Brain microvascular endothelial cell (primary cell): ENCODE measurements around the gene FGF7.

Source experiments
- DNase-seq: peaks from one replicate; pipeline ENCODE4 v3.0.0-alpha.2; 2020
- H3K27ac ChIP-seq: fragments of 250-450 bp; sonication (Bioruptor Pico); 2 replicates; pipeline ENCODE4 v1.5.1; 2020; ENCODE audit warnings: mild to moderate bottlenecking, moderate library complexity
- H3K27me3 ChIP-seq: fragments of 250-450 bp; sonication (Bioruptor Pico); replicated peaks from 2 replicates; pipeline ENCODE4 v1.5.1; 2020; ENCODE audit warnings: mild to moderate bottlenecking
- H3K36me3 ChIP-seq: fragments of 250-450 bp; sonication (Bioruptor Pico); replicated peaks from 2 replicates; pipeline ENCODE4 v1.5.1; 2020; ENCODE audit warnings: mild to moderate bottlenecking
- H3K4me3 ChIP-seq: 2 replicates; pipeline ENCODE4 v1.5.1; 2011; ENCODE audit warnings: low read depth, mild to moderate bottlenecking, control low read depth, low read length, moderate library complexity
- in situ Hi-C: cut with HindIII; loops from 2 replicates; pipeline ENCODE4 v1.10.0; 2017; ENCODE audit warnings: low sequenced_read_pairs, low pct_ligation_motif_present
- TF ChIP-seq, protein P1 (sequence below): IDR thresholded peaks from 2 replicates; pipeline ENCODE4 v1.5.1; 2011; ENCODE audit warnings: low read depth, mild to moderate bottlenecking, moderate library complexity, low read length, control low read depth, inconsistent platforms; ENCODE audit errors: missing control alignments

FGF7 gene

DNA sequence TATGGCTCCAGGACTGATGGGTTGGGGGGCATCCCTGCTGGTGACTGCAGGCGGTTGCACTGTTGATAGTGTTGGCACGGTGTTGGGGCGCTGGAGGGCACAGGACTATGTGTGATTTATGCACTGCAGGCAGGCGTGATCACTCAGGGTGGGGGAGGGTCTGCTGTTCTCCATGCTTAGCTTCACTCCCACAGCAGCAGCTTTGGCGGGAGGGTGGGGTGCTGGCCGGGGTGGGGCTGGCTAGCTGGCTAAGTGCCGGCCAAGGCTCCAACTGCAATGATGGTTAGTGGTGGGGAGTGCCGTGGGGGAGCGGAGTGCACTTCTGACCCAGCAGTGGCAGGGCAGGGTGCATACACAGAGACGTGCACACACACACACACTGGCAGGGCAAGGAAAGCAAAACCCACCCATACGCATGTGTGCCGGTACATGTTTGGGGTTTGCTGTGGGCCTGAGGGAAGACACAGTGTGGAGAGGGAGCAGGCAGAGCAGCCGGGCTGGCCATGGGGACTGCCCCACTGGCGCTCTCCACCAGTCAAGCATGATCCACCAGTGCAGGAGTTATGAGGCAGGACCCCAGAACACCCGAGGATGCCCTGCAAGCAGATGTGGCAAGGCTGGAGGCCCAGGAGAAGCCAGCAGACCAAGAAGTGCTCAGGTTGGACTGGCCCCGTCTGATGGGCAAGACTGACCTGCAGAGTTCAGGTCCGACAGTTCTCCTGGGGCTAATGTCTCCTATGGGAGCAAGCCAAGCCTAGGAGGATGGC lies 16.5 kb upstream of the FGF7 start:
- no peak for DNase-seq
- in situ Hi-C loops, result no loop called here
- Histone ChIP-seq H3K27me3 (no peaks in the 10 kb centered on the region), H3K27ac (no peak overlapping the region), H3K36me3 (no peaks in the 10 kb centered on the region), H3K4me3 (no peak overlapping the region)
- TF ChIP-seq, protein P1, sequence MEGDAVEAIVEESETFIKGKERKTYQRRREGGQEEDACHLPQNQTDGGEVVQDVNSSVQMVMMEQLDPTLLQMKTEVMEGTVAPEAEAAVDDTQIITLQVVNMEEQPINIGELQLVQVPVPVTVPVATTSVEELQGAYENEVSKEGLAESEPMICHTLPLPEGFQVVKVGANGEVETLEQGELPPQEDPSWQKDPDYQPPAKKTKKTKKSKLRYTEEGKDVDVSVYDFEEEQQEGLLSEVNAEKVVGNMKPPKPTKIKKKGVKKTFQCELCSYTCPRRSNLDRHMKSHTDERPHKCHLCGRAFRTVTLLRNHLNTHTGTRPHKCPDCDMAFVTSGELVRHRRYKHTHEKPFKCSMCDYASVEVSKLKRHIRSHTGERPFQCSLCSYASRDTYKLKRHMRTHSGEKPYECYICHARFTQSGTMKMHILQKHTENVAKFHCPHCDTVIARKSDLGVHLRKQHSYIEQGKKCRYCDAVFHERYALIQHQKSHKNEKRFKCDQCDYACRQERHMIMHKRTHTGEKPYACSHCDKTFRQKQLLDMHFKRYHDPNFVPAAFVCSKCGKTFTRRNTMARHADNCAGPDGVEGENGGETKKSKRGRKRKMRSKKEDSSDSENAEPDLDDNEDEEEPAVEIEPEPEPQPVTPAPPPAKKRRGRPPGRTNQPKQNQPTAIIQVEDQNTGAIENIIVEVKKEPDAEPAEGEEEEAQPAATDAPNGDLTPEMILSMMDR, result no peak

DNA sequence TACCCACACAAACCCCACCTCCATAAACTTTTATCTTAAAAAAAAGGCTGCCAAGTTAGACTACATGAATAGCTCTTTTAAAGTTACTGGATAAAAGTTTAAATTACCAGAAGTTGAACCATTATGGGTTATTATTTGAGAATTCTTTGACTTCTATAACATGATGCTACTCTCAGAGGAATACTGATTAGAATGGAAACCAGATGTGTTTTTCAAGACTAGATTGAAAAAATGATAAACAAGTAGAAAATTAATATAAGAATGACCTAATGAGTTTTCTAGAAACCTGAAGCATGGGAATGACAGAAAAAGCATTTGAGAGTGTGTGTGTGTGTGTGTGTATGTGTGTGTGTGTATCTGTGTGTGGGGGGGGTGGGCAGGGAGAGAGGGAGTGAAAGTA lies 12.4 kb upstream of the FGF7 start:
- TF ChIP-seq, protein P1, result no peak
- no peak overlapping the region for H3K4me3 ChIP-seq
- no peaks in the 10 kb centered on the region for H3K27me3 ChIP-seq
- no peaks in the 10 kb centered on the region for H3K36me3 ChIP-seq
- in situ Hi-C loops, result no loop called here
- no peak for DNase-seq
- H3K27ac ChIP-seq, result no peak overlapping the region

DNA sequence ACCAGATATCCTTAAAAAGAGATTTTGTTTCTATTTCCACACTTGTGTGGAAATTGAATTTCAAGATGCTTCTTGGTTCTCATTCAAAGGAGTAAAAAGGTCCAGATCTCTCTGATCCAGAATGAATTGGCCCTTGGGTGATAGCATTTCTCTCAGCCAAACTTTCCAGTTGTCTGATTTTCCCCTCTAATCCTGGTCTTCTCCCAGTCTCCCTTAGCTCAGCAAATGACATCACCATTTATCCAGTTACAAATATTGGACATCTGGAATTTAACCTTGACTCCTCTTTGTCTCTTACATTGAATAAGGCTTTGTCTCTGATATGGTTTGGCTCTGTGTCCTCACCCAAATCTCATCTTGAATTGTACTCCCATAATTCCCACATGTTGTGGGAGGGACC lies 10.2 kb upstream of the FGF7 start:
- Histone ChIP-seq H3K27ac (no peak overlapping the region), H3K27me3 (no peaks in the 10 kb centered on the region), H3K4me3 (no peak overlapping the region), H3K36me3 (no peaks in the 10 kb centered on the region)
- TF ChIP-seq, protein P1, result no peak
- no peak for DNase-seq
- in situ Hi-C loops, result no loop called here

DNA sequence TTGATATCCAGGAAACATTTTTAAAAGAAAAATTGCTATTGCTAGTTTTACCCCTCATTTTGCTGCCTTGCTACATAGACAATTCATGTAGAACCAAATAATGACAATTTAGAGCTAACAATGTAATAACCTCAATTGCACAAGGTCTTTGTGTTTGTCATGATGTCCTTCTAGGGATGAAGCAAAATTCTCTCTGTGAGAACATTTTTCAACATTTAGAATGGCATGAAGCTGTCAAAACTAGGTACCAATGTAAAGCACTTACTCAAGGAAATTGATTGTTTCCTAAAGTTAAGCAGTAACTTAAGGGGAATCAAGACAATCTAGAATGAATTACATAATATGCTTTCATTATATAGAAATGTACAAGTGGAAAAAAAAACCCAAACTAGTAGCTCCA lies 7.9 kb upstream of the FGF7 start:
- Histone ChIP-seq H3K27ac (no peak overlapping the region), H3K4me3 (no peak overlapping the region), H3K36me3 (no peaks in the 10 kb centered on the region), H3K27me3 (no peaks in the 10 kb centered on the region)
- no peak for DNase-seq
- TF ChIP-seq, protein P1, result no peak
- in situ Hi-C loops, result no loop called here

DNA sequence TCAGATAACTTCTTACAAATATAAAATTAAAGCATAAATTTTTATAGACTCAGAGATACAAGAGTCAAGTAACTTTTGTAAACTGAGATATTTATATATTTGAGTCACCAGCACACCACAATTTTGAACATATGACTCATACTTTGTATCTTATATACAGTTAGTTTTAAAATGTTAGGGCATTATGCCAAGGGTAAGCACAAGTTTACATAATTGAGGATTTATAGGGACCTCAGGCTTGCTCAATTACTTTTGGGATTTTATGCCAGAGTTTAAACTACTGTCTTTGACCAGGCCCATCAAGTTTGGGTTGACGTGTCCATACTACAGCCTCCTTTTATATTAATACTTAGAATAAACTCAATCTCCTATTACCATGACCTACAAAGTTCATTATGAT lies 7.4 kb upstream of the FGF7 start:
- TF ChIP-seq, protein P1, result no peak
- peak; percentile 21 for DNase-seq
- in situ Hi-C loops, result no loop called here
- Histone ChIP-seq H3K27ac (no peak overlapping the region), H3K36me3 (no peaks in the 10 kb centered on the region), H3K27me3 (no peaks in the 10 kb centered on the region), H3K4me3 (no peak overlapping the region)

DNA sequence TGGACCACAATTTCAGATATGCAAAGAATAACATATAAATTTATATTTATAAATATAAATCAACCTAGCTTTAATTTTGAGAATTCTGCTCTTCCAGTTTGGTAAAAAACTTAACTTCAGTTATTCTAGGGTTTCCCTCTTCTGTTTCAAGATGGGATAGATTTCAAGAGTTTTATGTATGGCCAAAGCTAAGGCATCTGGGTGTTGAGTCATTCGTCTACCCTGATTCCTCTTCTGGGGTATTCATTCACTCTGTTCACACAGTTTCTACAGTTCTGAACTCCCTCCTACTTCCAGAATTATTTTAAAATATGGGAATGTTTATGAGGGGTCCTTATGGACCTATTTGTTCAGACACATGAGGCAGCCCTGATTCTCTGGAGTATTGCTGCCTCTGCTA lies 4.2 kb upstream of the FGF7 start:
- H3K27me3 ChIP-seq, result no peaks in the 10 kb centered on the region
- H3K4me3 ChIP-seq, result no peak overlapping the region
- DNase-seq, result no peak
- H3K36me3 ChIP-seq, result no peaks in the 10 kb centered on the region
- in situ Hi-C loops, result no loop called here
- no peak overlapping the region for H3K27ac ChIP-seq
- TF ChIP-seq, protein P1, result no peak
